ENCODE measurements around the gene SEMA6A. TPM values are rescaled to one million over a fixed set of nuclear protein-coding genes. Genes with fewer than 3 reads are reported as not detected.

Gene SEMA6A
- total and polyA plus RNA-seq, 9 of the 15 experiments (the other 6 are each of a cell fraction or from before 2014, with no cell fraction given) = 0.04 to 0.42 (median 0.18) TPM; not detected in 5

GRCh38 chr5:116404016-116404415 lies 170.6 kb downstream of the SEMA6A start:
- Histone ChIP-seq H3K9me1 (ENCODE audit: control insufficient read depth, insufficient read depth, low read length) (no peaks in the 10 kb centered on the region), H3K79me2 (ENCODE audit: control insufficient read depth, insufficient read depth, low read length) (no peaks in the 10 kb centered on the region), H3K9me3 (replicated peaks; ENCODE audit: control insufficient read depth, insufficient read depth, low read depth, low read length) (no peaks in the 10 kb centered on the region), H2AFZ (ENCODE audit: low read depth, low read length) (no peak overlapping the region), H3K27ac (ENCODE audit: extremely low read depth, low read depth, low read length) (no peak overlapping the region), H3K4me1 (replicated peaks in 1 of 2; ENCODE audit: control insufficient read depth in 2 of 2, insufficient read depth in 2 of 2, low read length in 2 of 2) (no peaks in the 10 kb centered on the region), H4K20me1 (replicated peaks; ENCODE audit: control insufficient read depth, insufficient read depth, low read length) (no peaks in the 10 kb centered on the region), H3K9ac (ENCODE audit: insufficient read depth in 1 of 2, low read depth in 2 of 2, low read length in 2 of 2) (no peak overlapping the region), H3K4me3 (no peak overlapping the region), H3K36me3 (ENCODE audit: control insufficient read depth, insufficient read depth, low read length) (no peaks in the 10 kb centered on the region), H3K27me3 (ENCODE audit: control insufficient read depth in 2 of 2, insufficient read depth in 2 of 2, low read length in 2 of 2) (no peaks in the 10 kb centered on the region), H3K4me2 (ENCODE audit: insufficient read depth, low read length) (no peak overlapping the region)
- ChIA-PET CTCF (ENCODE audit: low intra/inter-chr PET ratio) (no interaction called here), POLR2A (interaction anchor here (1.0 kb wide), 1 partner anchor 9 kb away, joined by 6 read pairs; no protein-coding TSS in a partner anchor)
- in situ Hi-C loops (cut with MboI) (no loop called here), intact Hi-C loops (cut with micrococcal nuclease) (no loop called here)
- no peak for TF ChIP-seq ZBTB7A (IDR thresholded peaks at IDR 0.05; ENCODE audit: borderline replicate concordance, control insufficient read depth, low read depth, low read length)
- no peak for TF ChIP-seq SMARCA5 (IDR thresholded peaks at IDR 0.05)
- no peak for TF ChIP-seq FOXM1 (IDR thresholded peaks at IDR 0.05; ENCODE audit: low read depth)
- TF ChIP-seq FOXM1 (CRISPR knock-in tag; IDR thresholded peaks at IDR 0.05; ENCODE audit: low read depth) = no peak
- no peak for TF ChIP-seq ATF2 (CRISPR knock-in tag; IDR thresholded peaks at IDR 0.05)
- TF ChIP-seq POLR2A (conservative IDR thresholded peaks at IDR 0.05) = no peak
- DNase-seq (ENCODE audit: extremely low read depth in 1 of 4, low spot score in 3 of 4) = no peak
- no peak for ATAC-seq
- no peak for FAIRE-seq
- WGBS (ENCODE audit: insufficient coverage, low coverage, missing lambda C conversion rate) = 4% methylated on average over 2 of the region's 2 CpGs
- BruUV-seq (replicated peaks) = no TSS peak

- no peaks in the 10 kb centered on the region for H4K20me1 ChIP-seq (replicated peaks; ENCODE audit: control insufficient read depth, insufficient read depth, low read length)
- no peak for DNase-seq (ENCODE audit: extremely low read depth in 1 of 4, low spot score in 3 of 4)
- H2AFZ ChIP-seq (ENCODE audit: low read depth, low read length) = no peak overlapping the region
- H3K27me3 ChIP-seq (ENCODE audit: control insufficient read depth in 2 of 2, insufficient read depth in 2 of 2, low read length in 2 of 2) = no peaks in the 10 kb centered on the region
- H3K9me1 ChIP-seq (ENCODE audit: control insufficient read depth, insufficient read depth, low read length) = no peaks in the 10 kb centered on the region
- H3K4me1 ChIP-seq (replicated peaks in 1 of 2; ENCODE audit: control insufficient read depth in 2 of 2, insufficient read depth in 2 of 2, low read length in 2 of 2) = no peaks in the 10 kb centered on the region
- no peaks in the 10 kb centered on the region for H3K36me3 ChIP-seq (ENCODE audit: control insufficient read depth, insufficient read depth, low read length)
- no peak for ATAC-seq
- no peak for FAIRE-seq
- H3K4me3 ChIP-seq = no peak overlapping the region
- H3K27ac ChIP-seq (ENCODE audit: extremely low read depth, low read depth, low read length) = no peak overlapping the region
- BruUV-seq (replicated peaks) = no TSS peak
- H3K9ac ChIP-seq (ENCODE audit: insufficient read depth in 1 of 2, low read depth in 2 of 2, low read length in 2 of 2) = no peak overlapping the region
- in situ Hi-C loops (cut with MboI) = no loop called here
- ChIA-PET POLR2A (no interaction called here), CTCF (ENCODE audit: low intra/inter-chr PET ratio) (no interaction called here)
- H3K4me2 ChIP-seq (ENCODE audit: insufficient read depth, low read length) = no peak overlapping the region
- H3K9me3 ChIP-seq (replicated peaks; ENCODE audit: control insufficient read depth, insufficient read depth, low read depth, low read length) = no peaks in the 10 kb centered on the region
- intact Hi-C loops (cut with micrococcal nuclease) = no loop called here
- WGBS (ENCODE audit: insufficient coverage, low coverage, missing lambda C conversion rate) = 14% methylated on average over 5 of the region's 5 CpGs
- H3K79me2 ChIP-seq (ENCODE audit: control insufficient read depth, insufficient read depth, low read length) = no peaks in the 10 kb centered on the region
- TF ChIP-seq FIP1L1 (IDR thresholded peaks at IDR 0.05; ENCODE audit: low read depth, low read length, poor library complexity, severe bottlenecking) (no peak), ZNF766 (CRISPR knock-in tag; conservative IDR thresholded peaks at IDR 0.05) (no peak), PATZ1 (CRISPR knock-in tag; IDR thresholded peaks at IDR 0.05; ENCODE audit: borderline replicate concordance) (no peak)
These were observed 172.4 kb downstream of the SEMA6A start for GRCh38 chr5:116402235-116402634.

Data from K562 (cell line).